Glutamatergic neuron (in vitro differentiated cells): ENCODE data around the gene OR3A1. TPM values are rescaled to one million over a fixed set of nuclear protein-coding genes. Genes with fewer than 3 reads are reported as not detected.
"Not testable (repeated sequence)": the region's sequence is repeated elsewhere in the genome, so short reads cannot be mapped to it uniquely, and the experiment has no call there.

Source experiments
- DNase-seq: peaks from one replicate; pipeline ENCODE4 v3.0.0; 2022
- H3K27ac Mint-ChIP-seq: one replicate; pipeline ENCODE4 v1.8.0; 2020; ENCODE audit warnings: mild to moderate bottlenecking, mixed read lengths, inconsistent platforms; ENCODE audit not compliant: unreplicated experiment
- H3K27me3 Mint-ChIP-seq: one replicate; pipeline ENCODE4 v1.8.0; 2020; ENCODE audit warnings: mild to moderate bottlenecking, moderate library complexity, mixed read lengths, inconsistent platforms; ENCODE audit not compliant: unreplicated experiment
- H3K36me3 Mint-ChIP-seq: one replicate; pipeline ENCODE4 v1.8.0; 2020; ENCODE audit warnings: mild to moderate bottlenecking, mixed read lengths, inconsistent platforms; ENCODE audit not compliant: unreplicated experiment
- H3K4me1 Mint-ChIP-seq: one replicate; pipeline ENCODE4 v1.8.0; 2020; ENCODE audit warnings: mild to moderate bottlenecking, low read depth, mixed read lengths, inconsistent platforms; ENCODE audit not compliant: unreplicated experiment
- H3K4me3 Mint-ChIP-seq: one replicate; pipeline ENCODE4 v1.8.0; 2020; ENCODE audit warnings: mild to moderate bottlenecking, mixed read lengths, inconsistent platforms; ENCODE audit not compliant: unreplicated experiment
- H3K9me3 Mint-ChIP-seq: one replicate; pipeline ENCODE4 v1.8.0; 2020; ENCODE audit warnings: mild to moderate bottlenecking, moderate library complexity, mixed read lengths, inconsistent platforms; ENCODE audit not compliant: unreplicated experiment
- CTCF ChIP-seq: fragments of 200-600 bp; sonication (generic); IDR thresholded peaks from one replicate; pipeline ENCODE4 v1.5.0; 2021; ENCODE audit not compliant: partially characterized antibody, unreplicated experiment
- total RNA-seq: library from RNA; stranded (reverse); fragmentation: NEBNext Ultra II Directional; extraction: Animal tissue kit (Norgen Biotek cat#: 25700); gene quantifications from one replicate; pipeline ENCODE4 v1.2.1, GENCODE V29; 2021; ENCODE audit not compliant: unreplicated experiment

OR3A1 gene
- total RNA-seq, 1 donor from 2014 or later: 0.59 TPM

- Mint-ChIP-seq H3K27ac (no peak overlapping the region), H3K36me3 (no peaks in the 10 kb centered on the region), H3K27me3 (peaks cover 2% of the 10 kb centered on the region), H3K4me1 (no peaks in the 10 kb centered on the region), H3K9me3 (no peaks in the 10 kb centered on the region), H3K4me3 (no peak overlapping the region)
- DNase-seq: no peak
- TF ChIP-seq CTCF: no peak
Observed at GRCh38 chr17:3295632-3296031, 2.5 kb downstream of the OR3A1 start.

- H3K4me1 Mint-ChIP-seq, H3K4me3 Mint-ChIP-seq, H3K36me3 Mint-ChIP-seq, H3K27ac Mint-ChIP-seq, DNase-seq, H3K9me3 Mint-ChIP-seq, H3K27me3 Mint-ChIP-seq: not testable (repeated sequence)
Observed at GRCh38 chr17:3293548-3293947, 4.6 kb downstream of the OR3A1 start.

GRCh38 chr17:3282901-3283300 lies 15.3 kb downstream of the OR3A1 start:
- peaks cover 3% of the 10 kb centered on the region for H3K36me3 Mint-ChIP-seq
- no peaks in the 10 kb centered on the region for H3K27me3 Mint-ChIP-seq
- no peak for DNase-seq
- H3K4me3 Mint-ChIP-seq: no peak overlapping the region
- H3K4me1 Mint-ChIP-seq: no peaks in the 10 kb centered on the region
- no peaks in the 10 kb centered on the region for H3K9me3 Mint-ChIP-seq
- H3K27ac Mint-ChIP-seq: no peak overlapping the region
- TF ChIP-seq CTCF: no peak

- H3K9me3 Mint-ChIP-seq: no peaks in the 10 kb centered on the region
- no peak overlapping the region for H3K27ac Mint-ChIP-seq
Observed at GRCh38 chr17:3276126-3276525, 22.0 kb downstream of the OR3A1 start.

GRCh38 chr17:3271072-3271848 lies 26.9 kb downstream of the OR3A1 start:
- H3K36me3 Mint-ChIP-seq: no peaks in the 10 kb centered on the region
- no peak for TF ChIP-seq CTCF
- H3K4me3 Mint-ChIP-seq: no peak overlapping the region
- DNase-seq: no peak
- H3K27me3 Mint-ChIP-seq: no peaks in the 10 kb centered on the region
- no peak overlapping the region for H3K27ac Mint-ChIP-seq
- no peaks in the 10 kb centered on the region for H3K9me3 Mint-ChIP-seq
- no peaks in the 10 kb centered on the region for H3K4me1 Mint-ChIP-seq

More at GRCh38 chr17:3276126-3276525, 22.0 kb downstream of the OR3A1 start:
- no peak overlapping the region for H3K4me3 Mint-ChIP-seq
- DNase-seq: no peak
- H3K4me1 Mint-ChIP-seq: no peaks in the 10 kb centered on the region
- TF ChIP-seq CTCF: no peak
- H3K27me3 Mint-ChIP-seq: no peaks in the 10 kb centered on the region
- peaks cover 3% of the 10 kb centered on the region for H3K36me3 Mint-ChIP-seq
